ENCODE data around the gene TBC1D22A.

Gene TBC1D22A

DNA sequence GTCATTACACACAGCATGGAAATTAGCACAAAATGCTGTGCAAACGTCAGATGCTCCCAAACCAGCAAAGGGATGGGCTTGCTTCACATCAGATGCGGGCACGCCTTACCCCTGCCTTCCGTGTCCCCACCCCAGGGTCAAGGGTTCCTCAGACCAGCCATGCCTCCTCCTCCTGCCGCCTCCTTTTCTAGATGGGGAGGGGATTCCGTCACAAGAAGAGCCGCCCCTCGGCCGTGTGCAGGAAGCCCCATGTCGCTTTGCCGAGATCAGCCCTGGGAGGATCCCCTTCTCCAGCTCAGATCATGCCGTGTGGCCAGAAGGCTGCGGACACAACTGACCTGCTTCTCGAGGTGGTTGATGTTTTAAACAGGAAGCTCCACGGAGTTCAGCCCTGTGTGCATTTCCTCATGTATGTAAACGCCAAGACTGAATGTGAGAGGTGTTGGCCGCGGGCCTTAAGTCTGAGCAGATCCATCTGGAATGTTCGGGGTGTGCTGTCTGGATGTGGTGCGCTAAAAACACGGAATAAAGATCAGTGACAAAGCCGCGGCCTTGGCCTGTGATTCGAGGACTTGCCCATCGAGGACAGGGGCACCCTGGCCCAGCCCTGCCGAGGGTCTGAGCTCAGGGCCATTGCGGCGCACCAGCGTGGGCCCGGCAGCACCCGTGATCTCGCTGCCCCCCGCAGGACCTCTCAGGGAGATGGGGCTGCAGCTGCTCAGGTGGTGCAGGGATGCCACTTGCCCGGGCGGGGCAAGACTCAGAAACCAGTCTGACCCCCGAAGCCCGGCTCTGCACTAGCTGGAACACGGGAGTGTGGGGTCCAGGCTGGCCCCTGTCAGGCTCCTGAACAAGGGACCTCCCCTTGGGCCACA lies 412.9 kb downstream of the TBC1D22A start:
- DNase-seq (ENCODE audit: low read depth in 2 of 2, low spot score in 1 of 2) = no peak

DNA sequence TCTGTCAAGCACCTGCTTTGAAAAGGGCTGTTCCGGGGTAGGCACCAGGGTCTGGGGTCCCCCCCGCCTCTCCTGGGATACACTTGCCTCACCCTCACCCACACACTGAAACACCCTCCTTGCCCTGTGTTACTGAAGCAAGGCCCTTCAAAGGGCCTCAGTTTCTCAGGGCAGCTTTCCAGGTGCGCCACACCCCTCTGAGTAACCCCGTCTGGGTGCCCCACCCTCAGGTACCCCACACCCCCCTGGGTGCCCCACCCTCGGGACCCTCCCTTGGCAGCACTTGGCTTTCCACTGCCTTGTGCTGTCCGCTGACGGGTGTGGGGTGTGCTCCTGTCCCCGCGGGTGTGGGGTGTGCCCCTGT lies 413.6 kb downstream of the TBC1D22A start:
- DNase-seq (ENCODE audit: low read depth in 2 of 2, low spot score in 1 of 2) = no peak

DNA sequence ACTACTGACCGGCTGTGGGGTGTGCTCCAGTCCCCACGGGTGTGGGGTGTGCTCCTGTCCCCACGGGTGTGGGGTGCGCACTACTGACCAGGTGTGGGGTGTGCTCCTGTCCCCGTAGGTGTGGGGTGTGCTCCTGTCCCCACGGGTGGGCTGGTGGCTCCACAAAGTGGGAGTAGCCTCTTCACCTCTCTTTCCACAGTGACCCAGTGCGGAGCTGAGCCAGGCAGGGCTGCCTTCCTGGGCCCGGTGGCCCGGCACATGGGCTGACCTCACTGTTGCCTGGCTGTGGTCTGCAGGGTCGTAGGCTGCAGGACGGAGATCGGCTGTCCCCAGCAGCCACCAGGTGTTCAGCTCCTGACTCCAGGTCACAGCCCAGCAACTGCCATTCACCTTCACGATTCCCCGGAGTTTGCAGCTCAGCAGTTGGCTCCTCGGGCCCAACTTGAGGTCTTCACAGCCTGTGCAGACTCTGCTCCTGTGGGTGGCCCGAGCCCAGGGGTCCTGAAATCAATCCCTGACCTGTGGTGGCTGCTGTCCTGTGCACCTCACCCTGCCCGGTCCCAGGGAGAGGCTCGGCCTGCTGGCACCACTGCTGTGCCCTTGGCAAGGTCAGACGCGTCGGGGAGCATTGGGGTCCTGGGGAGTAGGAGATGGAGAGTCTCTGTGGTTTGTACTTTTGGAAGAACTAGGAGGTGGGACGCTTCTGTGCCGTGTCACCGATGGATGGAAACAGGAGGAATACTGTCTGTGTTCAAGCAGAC lies 414.3 kb downstream of the TBC1D22A start:
- no peak for DNase-seq (ENCODE audit: low read depth in 2 of 2, low spot score in 1 of 2)

DNA sequence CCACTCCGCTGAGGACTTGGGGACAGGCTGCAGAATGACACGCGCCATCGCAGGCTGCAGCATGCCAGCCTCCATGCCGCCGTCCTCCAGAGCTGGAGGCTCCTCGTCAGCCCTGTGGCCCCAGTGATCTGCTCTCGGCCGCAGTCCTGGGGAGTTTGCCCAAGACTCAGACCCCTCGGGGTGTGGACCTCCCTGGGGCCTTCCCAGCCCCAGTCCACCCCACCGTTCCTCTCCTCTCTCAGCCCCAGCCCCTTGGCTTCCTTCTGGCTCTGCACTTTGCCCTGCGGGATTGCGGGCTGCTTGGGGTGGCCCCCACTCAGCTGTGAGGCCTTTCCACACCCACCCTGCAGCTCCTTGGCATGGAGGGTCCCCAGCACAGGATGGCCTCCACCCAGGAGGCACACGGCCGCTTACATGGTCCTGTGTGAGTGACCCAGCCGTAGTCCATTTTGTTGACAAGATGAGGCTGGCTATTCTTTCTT lies 414.9 kb downstream of the TBC1D22A start:
- DNase-seq (ENCODE audit: low read depth in 2 of 2, low spot score in 1 of 2) = no peak

DNA sequence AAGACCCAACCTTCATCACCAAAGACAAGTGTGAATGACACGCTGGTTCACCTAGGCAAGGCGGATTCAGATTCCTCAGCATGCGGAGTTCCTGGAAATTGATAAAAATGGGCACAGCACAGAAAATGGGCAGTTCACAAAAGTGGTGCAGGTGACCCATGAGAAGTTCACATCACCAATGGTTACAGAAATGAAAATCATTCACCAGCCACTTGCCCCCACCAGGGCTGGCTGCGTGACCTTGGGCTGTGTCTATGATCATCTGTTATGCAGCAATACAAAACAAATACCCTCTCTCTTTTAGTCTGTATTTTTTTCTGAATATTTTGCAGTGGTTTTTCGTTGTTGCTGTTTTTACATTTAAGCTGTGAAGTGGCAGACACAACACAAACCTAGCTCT lies 415.9 kb downstream of the TBC1D22A start:
- no peak for DNase-seq (ENCODE audit: low read depth in 2 of 2, low spot score in 1 of 2)

DNA sequence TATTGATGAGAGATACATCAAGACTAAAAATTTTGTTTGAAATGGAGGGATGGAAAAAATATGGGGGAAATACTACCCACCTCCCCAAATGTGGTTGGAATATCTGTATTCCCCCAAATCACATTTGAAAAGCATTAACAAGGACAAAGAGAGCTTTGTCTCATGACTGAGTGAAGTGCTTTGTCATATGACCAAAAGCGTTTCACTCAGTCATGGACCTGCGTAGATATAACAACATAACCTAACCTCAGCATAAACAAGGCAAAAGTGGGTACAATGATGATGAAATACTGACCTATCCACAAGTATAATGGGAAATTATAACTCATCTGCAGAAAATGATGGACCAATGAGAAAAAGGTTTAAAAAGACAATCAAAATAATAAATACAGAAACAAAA lies 418.3 kb downstream of the TBC1D22A start:
- DNase-seq (ENCODE audit: low read depth in 2 of 2, low spot score in 1 of 2) = no peak

DNA sequence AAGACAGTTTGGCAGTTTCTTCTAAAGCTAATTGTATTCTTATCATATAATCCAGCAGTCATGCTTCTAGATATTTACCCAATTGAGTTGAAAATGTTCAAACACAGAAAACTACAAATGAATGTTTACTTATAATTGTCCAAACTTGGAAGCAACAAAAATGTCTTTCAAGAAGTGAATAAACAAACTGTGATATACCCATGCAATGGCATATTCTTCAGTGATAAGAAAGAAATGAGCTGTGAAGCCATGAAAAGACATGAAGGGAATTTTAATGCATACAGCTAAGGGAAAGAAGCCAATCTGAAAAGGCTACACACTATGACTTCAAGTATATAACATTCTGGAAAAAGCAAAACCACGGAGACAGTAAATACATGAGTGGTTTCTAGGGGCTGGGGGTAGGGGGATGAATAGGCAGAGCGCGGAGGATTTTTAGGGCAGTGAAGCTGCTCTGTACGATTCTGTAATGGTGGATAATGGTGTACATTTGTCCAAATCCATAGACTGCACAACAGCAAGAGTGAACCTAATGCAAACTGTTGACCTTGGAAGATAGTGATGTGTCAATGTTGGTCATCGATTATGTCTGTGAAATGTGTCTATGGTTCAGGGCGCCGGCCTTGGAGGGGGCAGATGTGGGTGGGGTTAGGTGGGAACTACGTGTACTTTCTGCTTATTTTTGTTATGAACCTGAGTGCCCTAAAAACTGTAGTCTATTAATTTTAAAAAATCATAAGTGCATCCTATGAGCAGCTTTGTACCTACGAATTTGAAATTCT lies 424.9 kb downstream of the TBC1D22A start:
- DNase-seq (ENCODE audit: low read depth in 2 of 2, low spot score in 1 of 2) = no peak

DNA sequence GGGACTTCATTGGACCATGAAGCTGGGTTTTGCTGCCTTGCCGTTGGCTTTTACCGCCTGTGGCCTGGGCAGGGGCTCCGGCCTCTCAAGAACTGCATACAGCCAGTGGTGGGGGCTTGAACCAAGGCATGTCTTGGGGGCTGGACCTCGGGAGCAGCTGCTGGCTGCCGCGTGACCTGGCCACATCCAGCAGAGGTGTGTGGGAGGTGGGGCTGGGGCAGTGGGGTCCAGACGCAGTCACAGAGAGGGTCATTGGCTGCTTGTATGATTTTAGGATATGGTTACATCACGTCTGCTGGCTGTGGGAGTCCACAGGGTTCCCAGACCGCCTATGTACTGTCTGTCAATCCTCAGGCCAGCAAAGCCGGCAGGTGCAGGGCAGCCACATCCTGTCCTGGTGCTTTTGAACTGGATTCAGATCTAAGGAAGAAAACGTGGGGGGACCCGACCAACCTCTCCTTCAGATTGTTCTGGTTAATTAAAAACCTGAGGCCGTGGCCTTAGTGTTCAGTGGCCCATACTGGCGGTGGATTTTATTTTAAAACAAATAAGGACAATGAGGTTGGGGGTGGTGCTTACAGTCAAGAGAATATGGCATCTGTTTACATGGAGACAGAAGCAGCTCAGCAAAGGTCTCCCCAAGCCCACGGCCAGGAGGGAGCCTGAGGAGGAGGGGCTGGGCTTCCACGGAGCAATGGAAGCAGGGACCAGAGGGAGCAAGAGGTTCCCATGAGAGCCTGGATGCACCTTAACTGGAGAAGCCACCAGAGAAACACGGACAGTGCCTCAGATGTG lies 426.0 kb downstream of the TBC1D22A start:
- DNase-seq (ENCODE audit: low read depth in 2 of 2, low spot score in 1 of 2) = no peak

DNA sequence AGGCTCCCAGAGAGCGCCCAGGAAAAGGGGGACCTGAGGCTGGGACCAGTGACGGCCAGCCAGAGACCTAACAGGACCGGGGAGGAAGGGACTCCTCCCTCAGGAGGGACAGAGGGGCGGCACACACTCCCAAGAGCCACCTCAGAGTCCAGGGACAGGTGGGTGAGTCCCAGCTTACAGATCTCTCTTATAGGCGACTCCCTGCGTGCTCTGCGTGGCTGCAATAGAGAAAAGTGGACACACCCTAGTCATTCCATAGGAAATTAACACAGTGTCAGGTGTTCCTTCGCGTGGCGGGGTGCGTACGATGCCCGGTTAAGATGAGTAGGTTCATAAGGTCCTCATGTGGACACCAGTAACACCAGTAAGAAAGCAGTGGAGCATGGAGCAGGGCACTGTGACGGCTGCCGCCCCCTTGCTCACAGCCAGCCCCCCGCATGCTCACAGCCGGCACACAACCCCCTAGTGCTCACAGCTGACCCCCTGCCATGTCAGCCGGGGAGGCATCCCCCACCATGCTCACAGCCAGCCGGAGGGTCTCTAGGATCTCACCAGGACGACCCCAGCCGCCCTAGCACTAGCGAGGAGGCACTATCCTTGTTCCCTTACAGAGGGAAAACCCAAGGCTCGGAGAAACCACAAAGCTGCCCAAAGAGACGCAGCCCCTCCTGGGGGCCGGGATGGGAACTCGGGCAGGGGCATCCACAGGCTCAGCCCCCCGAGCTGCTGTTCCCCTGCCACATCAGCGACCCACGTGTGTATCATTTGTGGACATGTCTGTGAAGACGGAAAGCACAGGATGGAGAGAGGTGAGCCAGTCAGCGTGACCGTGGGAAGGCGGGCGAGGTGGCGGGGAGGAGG lies 426.8 kb downstream of the TBC1D22A start:
- DNase-seq (ENCODE audit: low read depth in 2 of 2, low spot score in 1 of 2) = no peak

DNA sequence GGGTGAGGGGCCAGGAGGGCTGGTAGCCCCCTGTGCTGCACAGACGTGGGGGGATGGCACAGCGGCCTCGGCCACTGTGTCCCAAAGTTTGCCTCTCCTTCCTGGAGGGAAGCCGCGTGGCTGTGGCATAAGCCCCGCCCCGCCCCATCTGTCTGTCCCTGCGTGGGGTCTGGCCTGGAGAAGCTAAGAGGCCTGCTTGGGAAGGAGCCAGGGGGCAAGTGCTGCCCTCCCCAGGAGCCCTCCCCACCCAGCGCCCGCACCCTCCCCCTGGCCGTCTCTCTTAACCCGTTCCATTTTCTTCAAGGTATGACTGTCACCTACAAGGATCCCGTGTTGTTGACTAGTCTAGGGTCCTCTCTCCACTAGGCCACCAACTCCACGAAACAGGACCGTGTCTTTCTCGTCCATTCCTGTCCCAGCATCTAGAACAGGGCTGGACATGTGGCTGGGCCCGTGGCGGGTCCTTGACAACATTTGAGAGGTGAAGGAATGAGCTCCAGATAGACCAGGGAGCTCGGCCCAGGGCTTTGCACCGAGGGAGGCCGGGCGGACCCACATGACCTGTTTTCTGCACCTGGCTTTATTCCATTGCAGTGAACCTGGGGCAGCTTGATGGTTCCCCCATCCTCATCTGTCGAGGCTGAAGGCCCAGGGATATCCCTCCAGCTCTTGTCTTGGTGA lies 428.0 kb downstream of the TBC1D22A start:
- no peak for DNase-seq (ENCODE audit: low read depth in 2 of 2, low spot score in 1 of 2)

DNA sequence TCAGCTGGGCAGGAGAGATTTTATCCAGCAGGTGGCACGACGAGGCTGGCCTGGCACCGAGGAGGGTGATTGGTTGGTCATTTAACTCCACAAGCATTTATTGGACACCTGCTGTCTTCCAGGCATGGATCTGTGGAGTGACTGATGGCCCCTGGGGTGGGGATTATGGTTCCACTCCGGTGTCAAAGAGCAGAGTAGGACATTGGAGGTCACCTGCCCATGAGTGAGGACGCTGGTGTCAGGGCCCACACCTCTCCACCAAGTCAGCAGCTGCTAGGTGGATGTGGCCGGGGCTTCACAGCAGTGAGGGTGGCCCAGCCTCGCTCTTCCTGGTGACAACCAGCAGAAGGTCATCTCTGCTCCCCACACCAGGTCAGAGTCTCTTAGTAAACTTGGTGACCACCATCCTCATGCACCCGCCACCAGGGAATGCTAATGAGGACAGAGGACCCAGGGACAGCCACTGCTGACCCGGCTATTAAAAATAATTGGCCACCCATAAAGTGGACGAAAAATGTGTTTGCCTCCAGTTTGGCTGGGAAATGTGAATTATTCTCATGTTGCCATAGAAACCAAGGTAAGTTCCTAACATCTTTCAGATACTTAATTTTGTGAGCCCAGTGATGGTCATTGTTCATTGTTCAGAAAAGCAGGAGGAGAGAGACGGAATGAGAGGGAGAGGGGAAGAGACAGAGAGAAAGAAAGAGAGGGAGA lies 428.7 kb downstream of the TBC1D22A start:
- DNase-seq (ENCODE audit: low read depth in 2 of 2, low spot score in 1 of 2) = no peak

DNA sequence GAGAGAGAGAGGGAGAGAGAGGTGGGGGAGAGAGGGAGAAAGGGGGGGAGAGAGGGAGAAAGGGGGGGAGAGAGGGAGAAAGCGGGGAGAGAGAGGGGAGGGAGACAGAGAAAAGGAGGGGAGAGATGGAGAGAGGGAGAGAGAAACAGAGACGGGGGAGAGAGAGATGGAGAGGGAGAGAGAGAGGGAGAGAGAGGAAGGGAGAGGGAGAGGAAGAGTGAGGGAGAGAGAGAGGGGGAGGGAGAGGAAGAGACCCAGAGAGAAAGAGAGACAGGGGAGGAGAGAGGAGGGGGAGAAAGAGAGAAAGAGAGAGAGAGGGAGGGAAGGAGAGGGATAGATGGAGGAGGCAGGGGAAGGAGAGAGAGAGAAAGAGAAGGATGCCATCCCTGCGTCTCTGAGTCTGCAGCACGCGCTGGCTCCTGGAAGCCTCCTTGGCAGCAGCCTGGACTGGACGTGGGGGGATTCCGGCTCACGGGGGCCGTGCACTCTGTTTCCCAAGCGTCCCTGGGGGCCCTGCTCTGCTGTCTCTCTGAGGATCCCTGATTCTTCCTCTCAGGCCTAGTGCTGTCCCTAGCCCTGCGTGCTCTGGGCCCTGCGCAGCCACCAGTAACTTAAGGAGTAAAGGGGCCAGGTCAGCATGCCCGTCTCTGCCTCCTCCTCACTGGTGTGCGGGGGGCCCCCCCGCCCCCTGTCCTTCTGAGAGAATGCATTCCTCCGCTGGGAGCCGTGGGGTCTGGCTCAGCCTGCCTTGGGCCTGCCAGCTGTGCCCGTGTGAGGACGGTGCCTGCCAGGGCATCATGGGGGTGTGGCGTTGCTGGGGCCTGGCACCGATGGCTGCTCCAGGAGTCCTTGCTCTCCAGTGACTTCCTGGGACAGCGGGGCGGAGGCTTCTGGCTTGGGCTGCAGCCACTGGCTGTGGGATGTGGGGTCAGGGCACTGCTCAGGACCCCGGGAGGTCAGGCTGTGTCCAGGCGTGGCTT lies 429.5 kb downstream of the TBC1D22A start:
- DNase-seq (ENCODE audit: low read depth in 2 of 2, low spot score in 1 of 2) = no peak

DNA sequence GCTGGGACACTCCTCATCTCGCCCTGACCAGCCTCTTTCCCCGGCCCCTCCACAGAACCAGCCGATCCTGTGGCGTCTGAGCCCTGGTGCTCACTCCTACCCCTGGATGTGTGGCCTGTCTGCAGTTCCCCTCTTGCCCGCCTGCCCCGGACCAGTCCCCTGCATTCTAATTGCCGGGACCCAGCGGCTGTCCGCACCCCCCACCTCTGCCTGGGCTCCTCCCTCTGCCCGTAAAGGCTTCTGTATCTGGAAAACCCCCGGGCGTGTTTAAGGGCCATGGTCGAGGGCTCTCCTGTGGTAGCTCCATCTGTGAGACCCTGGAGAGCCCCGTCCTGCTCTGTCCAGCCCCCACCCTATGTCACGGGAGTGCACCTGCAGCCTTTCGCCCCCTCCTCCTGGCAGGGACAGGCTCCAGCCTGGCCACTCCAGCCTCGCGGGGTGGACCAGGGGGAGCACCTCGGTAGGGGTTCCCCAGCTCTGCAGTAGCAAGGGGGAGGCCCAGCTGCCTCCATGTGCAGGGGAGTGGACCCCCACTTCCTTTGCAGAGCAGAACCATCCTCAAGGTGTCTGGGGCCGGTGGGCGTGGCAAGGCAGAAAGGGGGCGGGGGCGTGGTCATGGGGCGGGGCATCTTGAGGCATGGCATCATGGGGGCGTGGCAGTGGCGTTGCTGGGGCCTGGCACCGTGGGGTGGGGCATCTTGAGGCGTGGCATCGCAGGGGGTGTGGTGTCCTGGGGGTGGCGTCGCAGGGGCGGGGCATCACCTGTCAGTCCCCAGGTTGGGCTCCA lies 430.4 kb downstream of the TBC1D22A start:
- no peak for DNase-seq (ENCODE audit: low read depth in 2 of 2, low spot score in 1 of 2)

DNA sequence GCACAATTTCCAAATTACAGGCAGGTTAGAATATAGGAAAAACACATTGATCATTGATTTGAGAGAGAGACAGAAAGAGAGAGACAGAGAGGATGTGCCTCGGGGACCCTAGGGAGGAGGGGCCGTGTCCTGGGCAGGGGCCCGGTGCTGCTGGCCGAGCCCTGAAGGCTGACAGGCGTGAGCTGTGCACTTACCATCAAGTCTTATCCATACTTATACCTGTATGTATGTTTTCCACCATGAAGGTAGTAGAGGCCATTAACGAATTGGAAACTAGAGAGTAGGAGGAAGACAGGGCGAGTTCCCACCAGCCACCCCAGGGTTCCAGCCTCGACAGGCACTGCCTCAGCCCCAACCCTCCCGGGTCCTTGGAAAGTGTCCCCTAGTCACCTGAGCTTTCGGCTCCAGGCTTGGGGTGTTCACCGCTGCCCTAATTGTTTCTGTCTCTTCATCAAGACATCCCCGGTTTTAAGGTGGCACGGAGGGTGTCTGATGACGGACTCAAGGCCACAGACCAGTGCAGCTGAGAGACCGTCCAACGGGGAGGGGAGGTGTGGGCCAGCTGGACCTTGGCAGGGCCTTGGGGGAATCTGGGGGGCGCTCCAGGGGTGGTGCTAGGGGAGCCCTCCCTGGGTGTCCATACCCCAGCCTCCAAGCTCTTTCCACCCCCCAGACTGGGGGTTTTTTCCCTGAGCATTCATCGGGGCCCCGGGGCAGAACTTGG lies 431.3 kb downstream of the TBC1D22A start:
- DNase-seq (ENCODE audit: low read depth in 2 of 2, low spot score in 1 of 2) = no peak

DNA sequence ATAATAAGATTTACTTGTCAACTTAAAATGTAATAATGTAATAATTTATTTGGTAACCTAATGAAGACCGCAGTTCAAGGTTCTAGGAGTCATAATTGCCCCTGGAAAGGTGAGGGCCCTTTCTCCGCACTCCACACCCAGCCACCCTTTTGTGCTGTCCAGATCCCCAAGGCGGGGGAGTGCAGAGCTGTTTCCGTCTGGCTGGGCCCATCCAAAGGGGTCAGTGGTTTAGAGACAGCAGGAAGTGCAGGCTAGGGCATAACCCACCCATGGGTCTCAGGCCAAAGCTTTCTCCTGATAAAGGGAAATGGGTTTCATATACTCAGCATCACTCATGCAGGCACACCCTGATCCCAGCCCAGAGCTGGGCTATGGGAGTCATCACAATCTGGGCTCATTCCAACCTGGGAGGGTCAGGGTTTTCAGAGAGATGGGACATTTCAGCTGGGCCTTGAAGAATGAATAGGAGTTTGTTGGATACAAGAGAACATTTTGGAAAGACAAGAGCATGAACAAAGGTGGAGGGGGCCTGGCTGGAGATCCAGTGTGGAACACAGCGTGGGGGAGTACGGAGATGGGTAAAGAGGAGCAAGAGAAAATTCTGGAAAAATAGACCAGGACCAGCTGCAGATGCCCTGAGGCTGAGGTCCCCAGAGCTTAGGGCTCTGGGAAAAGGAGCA lies 432.2 kb downstream of the TBC1D22A start:
- DNase-seq (ENCODE audit: low read depth in 2 of 2, low spot score in 1 of 2) = no peak

DNA sequence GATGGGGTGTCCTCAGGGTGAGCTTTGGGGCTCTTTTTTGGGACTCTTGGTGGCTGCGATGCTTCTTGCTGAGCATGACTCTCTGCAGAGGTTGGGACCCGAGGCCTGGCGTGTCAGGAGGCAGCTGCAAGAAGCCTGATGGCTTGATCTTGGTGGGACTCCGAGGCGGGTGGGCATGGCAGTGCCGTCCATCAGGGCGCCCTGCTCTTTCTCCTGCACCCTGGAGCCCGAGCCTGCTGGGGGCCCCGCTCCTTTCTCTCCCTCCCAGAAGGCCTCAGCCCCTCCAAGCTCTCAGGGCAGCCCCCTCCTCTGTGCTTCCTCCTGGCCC lies 432.7 kb downstream of the TBC1D22A start:
- no peak for DNase-seq (ENCODE audit: low read depth in 2 of 2, low spot score in 1 of 2)

Data from stimulated activated CD8-positive, alpha-beta memory T cell treated with anti-CD3 and anti-CD28 coated beads, Interleukin-4, amount 100 ng/mL, for 1 hour (primary cell).